ENCODE results near the gene MISFA.
"Not testable (repeated sequence)": the region's sequence is repeated elsewhere in the genome, so short reads cannot be mapped to it uniquely, and the experiment has no call there.

Gene MISFA

GRCh38 chr11:18618342-18619025 is 18.9 kb downstream of the MISFA start:
- Histone ChIP-seq H3K4me1 (ENCODE audit: control insufficient read depth in 1 of 2, insufficient read depth in 2 of 2, low read length in 2 of 2) (peaks cover 9 to 14% of the 10 kb centered on the region in 2 donors), H3K27me3 (ENCODE audit: low read depth, low read length) (no peaks in the 10 kb centered on the region), H3K36me3 (ENCODE audit: control insufficient read depth in 1 of 2, insufficient read depth in 2 of 2, low read length in 2 of 2) (peaks cover 15 to 24% of the 10 kb centered on the region in 2 donors), H3K27ac (ENCODE audit: low read length) (peak overlapping the region; percentile 41), H3K9me3 (ENCODE audit: control insufficient read depth in 1 of 2, low read length in 2 of 2) (no peaks in the 10 kb centered on the region), H3K4me3 (ENCODE audit: low read depth in 1 of 2, low read length in 2 of 2) (no peak overlapping the region)

GRCh38 chr11:18623707-18624106 is 24.1 kb downstream of the MISFA start:
- H3K4me1 ChIP-seq (ENCODE audit: control insufficient read depth in 1 of 2, insufficient read depth in 2 of 2, low read length in 2 of 2), result peaks cover under 1 to 5% of the 10 kb centered on the region in 2 donors
- no peaks in the 10 kb centered on the region for H3K27me3 ChIP-seq (ENCODE audit: low read depth, low read length)
- H3K27ac ChIP-seq (ENCODE audit: low read length), result no peak overlapping the region
- H3K9me3 ChIP-seq (ENCODE audit: control insufficient read depth in 1 of 2, low read length in 2 of 2), result no peaks in the 10 kb centered on the region
- no peaks in the 10 kb centered on the region for H3K36me3 ChIP-seq (ENCODE audit: control insufficient read depth in 1 of 2, insufficient read depth in 2 of 2, low read length in 2 of 2)
- no peak overlapping the region for H3K4me3 ChIP-seq (ENCODE audit: low read depth in 1 of 2, low read length in 2 of 2)

- Histone ChIP-seq H3K27me3 (ENCODE audit: low read depth, low read length) (no peaks in the 10 kb centered on the region), H3K27ac (ENCODE audit: low read length) (no peak overlapping the region), H3K9me3 (ENCODE audit: control insufficient read depth in 1 of 2, low read length in 2 of 2) (no peaks in the 10 kb centered on the region), H3K4me3 (ENCODE audit: low read depth in 1 of 2, low read length in 2 of 2) (no peak overlapping the region), H3K4me1 (ENCODE audit: control insufficient read depth in 1 of 2, insufficient read depth in 2 of 2, low read length in 2 of 2) (peaks cover 0 to 5% of the 10 kb centered on the region in 2 donors), H3K36me3 (ENCODE audit: control insufficient read depth in 1 of 2, insufficient read depth in 2 of 2, low read length in 2 of 2) (no peaks in the 10 kb centered on the region)
Measured at GRCh38 chr11:18624161-18624560, 24.6 kb downstream of the MISFA start.

- H3K27ac ChIP-seq (ENCODE audit: low read length), result no peak overlapping the region
- peak overlapping the region; percentile 89 to 97 for H3K4me3 ChIP-seq (ENCODE audit: low read depth in 1 of 2, low read length in 2 of 2)
- H3K9me3 ChIP-seq (ENCODE audit: control insufficient read depth in 1 of 2, low read length in 2 of 2), result no peaks in the 10 kb centered on the region
- peaks cover 10 to 19% of the 10 kb centered on the region in 2 donors for H3K4me1 ChIP-seq (ENCODE audit: control insufficient read depth in 1 of 2, insufficient read depth in 2 of 2, low read length in 2 of 2)
- no peaks in the 10 kb centered on the region for H3K27me3 ChIP-seq (ENCODE audit: low read depth, low read length)
- H3K36me3 ChIP-seq (ENCODE audit: control insufficient read depth in 1 of 2, insufficient read depth in 2 of 2, low read length in 2 of 2), result peaks cover 0 to 8% of the 10 kb centered on the region in 2 donors
Measured at GRCh38 chr11:18632841-18633240, 33.3 kb downstream of the MISFA start.

- Histone ChIP-seq H3K4me1 (ENCODE audit: control insufficient read depth in 1 of 2, insufficient read depth in 2 of 2, low read length in 2 of 2) (peaks cover 10 to 19% of the 10 kb centered on the region in 2 donors), H3K4me3 (ENCODE audit: low read depth in 1 of 2, low read length in 2 of 2) (peak overlapping the region; percentile 89 to 97), H3K27me3 (ENCODE audit: low read depth, low read length) (no peaks in the 10 kb centered on the region), H3K36me3 (ENCODE audit: control insufficient read depth in 1 of 2, insufficient read depth in 2 of 2, low read length in 2 of 2) (peaks cover 0 to 8% of the 10 kb centered on the region in 2 donors), H3K27ac (ENCODE audit: low read length) (peak overlapping the region; percentile 94), H3K9me3 (ENCODE audit: control insufficient read depth in 1 of 2, low read length in 2 of 2) (no peaks in the 10 kb centered on the region)
Measured at GRCh38 chr11:18633256-18634139, 33.9 kb downstream of the MISFA start.

GRCh38 chr11:18634140-18635032 is 34.8 kb downstream of the MISFA start, which contains the start of gene SPTY2D1:
SPTY2D1 (minus strand) TSS chr11:18634342; CDS start chr11:18634257, 85 bp downstream.
- H3K36me3 ChIP-seq (ENCODE audit: control insufficient read depth in 1 of 2, insufficient read depth in 2 of 2, low read length in 2 of 2), result peaks cover 0 to 8% of the 10 kb centered on the region in 2 donors
- no peaks in the 10 kb centered on the region for H3K27me3 ChIP-seq (ENCODE audit: low read depth, low read length)
- H3K27ac ChIP-seq (ENCODE audit: low read length), result peak within 1 kb of the TSS; percentile 94
- peaks cover 10 to 14% of the 10 kb centered on the region in 2 donors for H3K4me1 ChIP-seq (ENCODE audit: control insufficient read depth in 1 of 2, insufficient read depth in 2 of 2, low read length in 2 of 2)
- H3K4me3 ChIP-seq (ENCODE audit: low read depth in 1 of 2, low read length in 2 of 2), result peak within 1 kb of the TSS; percentile 89 to 97
- no peaks in the 10 kb centered on the region for H3K9me3 ChIP-seq (ENCODE audit: control insufficient read depth in 1 of 2, low read length in 2 of 2)

GRCh38 chr11:18641677-18642076 is 42.1 kb downstream of the MISFA start:
- Histone ChIP-seq H3K9me3 (ENCODE audit: control insufficient read depth in 1 of 2, low read length in 2 of 2) (no peaks in the 10 kb centered on the region), H3K27me3 (ENCODE audit: low read depth, low read length) (no peaks in the 10 kb centered on the region), H3K4me3 (ENCODE audit: low read depth in 1 of 2, low read length in 2 of 2) (no peak overlapping the region), H3K36me3 (ENCODE audit: control insufficient read depth in 1 of 2, insufficient read depth in 2 of 2, low read length in 2 of 2) (no peaks in the 10 kb centered on the region), H3K27ac (ENCODE audit: low read length) (no peak overlapping the region), H3K4me1 (ENCODE audit: control insufficient read depth in 1 of 2, insufficient read depth in 2 of 2, low read length in 2 of 2) (no peaks in the 10 kb centered on the region)

- H3K4me3 ChIP-seq (ENCODE audit: low read depth in 1 of 2, low read length in 2 of 2); H3K36me3 ChIP-seq (ENCODE audit: control insufficient read depth in 1 of 2, insufficient read depth in 2 of 2, low read length in 2 of 2); H3K27ac ChIP-seq (ENCODE audit: low read length); H3K4me1 ChIP-seq (ENCODE audit: control insufficient read depth in 1 of 2, insufficient read depth in 2 of 2, low read length in 2 of 2); H3K9me3 ChIP-seq (ENCODE audit: control insufficient read depth in 1 of 2, low read length in 2 of 2); H3K27me3 ChIP-seq (ENCODE audit: low read depth, low read length): not testable (repeated sequence)
Measured at GRCh38 chr11:18643034-18643433, 43.4 kb downstream of the MISFA start.

- H3K27ac ChIP-seq (ENCODE audit: low read length), result no peak overlapping the region
- H3K36me3 ChIP-seq (ENCODE audit: control insufficient read depth in 1 of 2, insufficient read depth in 2 of 2, low read length in 2 of 2), result no peaks in the 10 kb centered on the region
- H3K4me3 ChIP-seq (ENCODE audit: low read depth in 1 of 2, low read length in 2 of 2), result no peak overlapping the region
- no peaks in the 10 kb centered on the region for H3K9me3 ChIP-seq (ENCODE audit: control insufficient read depth in 1 of 2, low read length in 2 of 2)
- H3K4me1 ChIP-seq (ENCODE audit: control insufficient read depth in 1 of 2, insufficient read depth in 2 of 2, low read length in 2 of 2), result no peaks in the 10 kb centered on the region
- H3K27me3 ChIP-seq (ENCODE audit: low read depth, low read length), result no peaks in the 10 kb centered on the region
Measured at GRCh38 chr11:18650353-18650752, 50.8 kb downstream of the MISFA start.

- no peak overlapping the region for H3K4me3 ChIP-seq (ENCODE audit: low read depth in 1 of 2, low read length in 2 of 2)
- no peaks in the 10 kb centered on the region for H3K9me3 ChIP-seq (ENCODE audit: control insufficient read depth in 1 of 2, low read length in 2 of 2)
- H3K4me1 ChIP-seq (ENCODE audit: control insufficient read depth in 1 of 2, insufficient read depth in 2 of 2, low read length in 2 of 2), result no peaks in the 10 kb centered on the region
- H3K27me3 ChIP-seq (ENCODE audit: low read depth, low read length), result no peaks in the 10 kb centered on the region
- no peaks in the 10 kb centered on the region for H3K36me3 ChIP-seq (ENCODE audit: control insufficient read depth in 1 of 2, insufficient read depth in 2 of 2, low read length in 2 of 2)
- no peak overlapping the region for H3K27ac ChIP-seq (ENCODE audit: low read length)
Measured at GRCh38 chr11:18650859-18651557, 51.4 kb downstream of the MISFA start.
